Measurements from ENCODE around the gene EMC10. TPM values are rescaled to one million over a fixed set of nuclear protein-coding genes. Genes with fewer than 3 reads are reported as not detected.
A peak's percentile ranks its signal among the peaks of the same experiment; 100 is the strongest.

Gene EMC10
- 103 TPM for total RNA-seq
- long read RNA-seq, full-length matches to known transcripts, result 26 of 76 reads
- long read RNA-seq, partial matches to known transcripts, result 40 of 76 reads
- long read RNA-seq, other reads (novel, unspliced or antisense), result 10 of 76 reads

- Histone ChIP-seq H3K4me3 (peak within 1 kb of the TSS; percentile 98), H3K36me3 (peaks cover 26% of the 10 kb centered on the region), H3K4me1 (peaks cover 16% of the 10 kb centered on the region), H3K27me3 (no peaks in the 10 kb centered on the region), H3K27ac (peak within 1 kb of the TSS; percentile 86), H3K9me3 (no peaks in the 10 kb centered on the region)
- DNase-seq (peak; percentile 97), ATAC-seq (peak; percentile 96)
- intact Hi-C loops (cut with DNase I), result no loop called here
- no peak for TF ChIP-seq CTCF (IDR thresholded peaks at IDR 0.05)
These were observed at the start of gene EMC10, which contains the start of gene GARIN5A for GRCh38 chr19:50476224-50476906. Gene EMC10, plus strand, starts transcription at chr19:50476507. Its CDS starts 38 bp downstream, at chr19:50476545. Gene GARIN5A, minus strand, starts transcription at chr19:50476848. Its CDS starts 460 bp downstream, at chr19:50476388.

- peak overlapping the region; percentile 34 for H3K4me3 ChIP-seq
- ATAC-seq, result no peak
- TF ChIP-seq CTCF (IDR thresholded peaks at IDR 0.05), result no peak
- H3K27ac ChIP-seq, result peak overlapping the region; percentile 68
- H3K9me3 ChIP-seq, result no peaks in the 10 kb centered on the region
- DNase-seq, result no peak
- H3K27me3 ChIP-seq, result peaks cover under 1% of the 10 kb centered on the region
- peaks cover 10% of the 10 kb centered on the region for H3K4me1 ChIP-seq
- intact Hi-C loops (cut with DNase I), result no loop called here
- no peaks in the 10 kb centered on the region for H3K36me3 ChIP-seq
These were observed 48.9 kb upstream of the EMC10 start for GRCh38 chr19:50427318-50427925.

DNA sequence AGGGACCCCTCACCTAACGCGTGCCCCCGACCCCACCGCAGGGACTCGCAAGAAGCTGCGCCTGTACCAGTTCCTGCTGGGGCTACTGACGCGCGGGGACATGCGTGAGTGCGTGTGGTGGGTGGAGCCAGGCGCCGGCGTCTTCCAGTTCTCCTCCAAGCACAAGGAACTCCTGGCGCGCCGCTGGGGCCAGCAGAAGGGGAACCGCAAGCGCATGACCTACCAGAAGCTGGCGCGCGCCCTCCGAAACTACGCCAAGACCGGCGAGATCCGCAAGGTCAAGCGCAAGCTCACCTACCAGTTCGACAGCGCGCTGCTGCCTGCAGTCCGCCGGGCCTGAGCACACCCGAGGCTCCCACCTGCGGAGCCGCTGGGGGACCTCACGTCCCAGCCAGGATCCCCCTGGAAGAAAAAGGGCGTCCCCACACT, 48.3 kb upstream of the EMC10 start:
- peak overlapping the region; percentile 68 for H3K27ac ChIP-seq
- TF ChIP-seq CTCF (IDR thresholded peaks at IDR 0.05), result no peak
- peak; percentile 85 for ATAC-seq

DNA sequence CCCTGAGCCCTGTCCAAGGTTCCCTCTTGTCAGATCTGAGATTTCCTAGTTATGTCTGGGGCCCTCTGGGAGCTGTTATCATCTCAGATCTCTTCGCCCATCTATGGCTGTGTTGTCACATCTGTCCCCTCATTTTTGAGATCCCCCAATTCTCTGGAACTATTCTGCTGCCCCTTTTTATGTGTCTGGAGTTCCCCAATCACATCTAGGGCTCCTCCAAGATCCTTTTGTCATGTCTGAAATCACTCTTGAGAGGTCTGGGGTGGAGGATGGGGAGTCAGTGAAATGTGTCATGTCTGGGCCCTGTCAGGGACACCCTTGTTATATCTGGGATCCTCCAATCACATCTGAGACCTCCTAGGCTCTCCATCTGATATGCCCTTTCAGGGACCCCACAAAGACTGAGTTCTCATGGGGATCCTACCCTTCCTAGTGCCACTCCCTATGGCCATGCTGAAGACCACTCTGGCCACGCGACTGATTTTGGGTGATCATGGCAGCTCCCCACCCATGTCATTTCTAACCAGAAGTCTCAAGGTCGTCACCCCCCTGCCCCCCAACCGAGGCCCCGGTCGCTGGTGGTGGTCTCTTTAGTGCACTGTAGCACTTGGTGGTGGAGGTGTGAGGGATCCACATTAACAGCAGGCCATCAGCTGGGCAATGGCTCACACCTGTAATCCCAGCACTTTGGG, 47.4 kb upstream of the EMC10 start:
- H3K36me3 ChIP-seq, result no peaks in the 10 kb centered on the region
- no peak for ATAC-seq
- H3K4me1 ChIP-seq, result peaks cover 14% of the 10 kb centered on the region
- no peaks in the 10 kb centered on the region for H3K9me3 ChIP-seq
- no peak overlapping the region for H3K27ac ChIP-seq
- intact Hi-C loops (cut with DNase I), result no loop called here
- no peak for TF ChIP-seq CTCF (IDR thresholded peaks at IDR 0.05)
- H3K27me3 ChIP-seq, result peaks cover 4% of the 10 kb centered on the region
- DNase-seq, result no peak
- no peak overlapping the region for H3K4me3 ChIP-seq

More for the DNA sequence above, 48.3 kb upstream of the EMC10 start:
- Histone ChIP-seq H3K27me3 (peaks cover 4% of the 10 kb centered on the region), H3K4me3 (peak overlapping the region; percentile 34), H3K9me3 (no peaks in the 10 kb centered on the region), H3K36me3 (no peaks in the 10 kb centered on the region), H3K4me1 (peaks cover 14% of the 10 kb centered on the region)
- intact Hi-C loops (cut with DNase I), result no loop called here
- peak; percentile 97 for DNase-seq

DNA sequence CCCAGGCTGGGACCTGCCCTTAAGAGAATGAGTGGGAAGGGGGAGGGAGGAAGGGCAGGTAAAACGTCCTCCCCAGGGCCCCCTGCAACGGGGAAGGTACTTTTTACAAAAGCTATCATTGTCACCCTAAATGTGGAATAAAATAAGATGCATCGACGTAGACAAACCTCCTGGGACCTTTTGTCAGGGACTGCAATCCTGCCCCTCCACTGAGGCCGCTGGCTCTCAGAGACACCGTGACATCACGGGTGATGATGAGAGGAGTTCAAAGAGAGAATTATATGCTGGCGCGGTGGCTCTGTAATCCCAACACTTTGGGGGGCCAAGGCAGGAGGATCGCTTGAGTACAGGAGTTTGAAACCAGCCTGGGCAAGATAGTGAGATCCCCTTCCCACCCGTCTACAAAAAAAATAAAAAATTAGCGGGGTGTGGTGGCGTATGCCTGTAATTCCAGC, 45.4 kb upstream of the EMC10 start:
- no peaks in the 10 kb centered on the region for H3K36me3 ChIP-seq
- no peak for TF ChIP-seq CTCF (IDR thresholded peaks at IDR 0.05)
- no peak for DNase-seq
- H3K27ac ChIP-seq, result peak overlapping the region; percentile 81
- no peaks in the 10 kb centered on the region for H3K9me3 ChIP-seq
- H3K4me1 ChIP-seq, result peaks cover 14% of the 10 kb centered on the region
- no peak for ATAC-seq
- peaks cover 4% of the 10 kb centered on the region for H3K27me3 ChIP-seq
- H3K4me3 ChIP-seq, result peak overlapping the region; percentile 64
- intact Hi-C loops (cut with DNase I), result no loop called here

Measured in upper lobe of right lung (tissue), 1 donor.